Panc1 (cell line): ENCODE measurements around the gene P2RY13. TPM values are rescaled to one million over a fixed set of nuclear protein-coding genes. Genes with fewer than 3 reads are reported as not detected.
A peak's percentile ranks its signal among the peaks of the same experiment; 100 is the strongest.

Experiments
- ATAC-seq: fragments of 200-7000 bp; cut with Tn5 transposase; 2 replicates; pipeline ENCODE4 v1.9.1; 2020; ENCODE audit warnings: mild to moderate bottlenecking, moderate library complexity
- BruUV-seq: library from RNA; stranded (reverse); fragments of 400-500 nt; replicated peaks from 2 replicates; lab custom pipeline; 2021; lab: Mats Ljungman, UMichigan
- CTCF ChIA-PET: fragments of 300-600 bp; sonication (Branson Sonifier 250); formaldehyde crosslinking; loops from one replicate; lab custom pipeline; 2022; ENCODE audit warnings: antibody characterized with exemption; lab: Charles Lee
- POLR2A ChIA-PET: fragments of 300-600 bp; sonication (Branson Sonifier 250); formaldehyde crosslinking; loops from one replicate; lab custom pipeline; 2022; ENCODE audit warnings: antibody characterized with exemption; lab: Charles Lee
- DNase-seq: peaks from one replicate; pipeline ENCODE4 v3.0.0-alpha.2; 2010; ENCODE audit warnings: low read depth, low spot score
- H3K27ac ChIP-seq: 2 replicates; pipeline ENCODE4 v1.5.1; 2011; ENCODE audit warnings: mild to moderate bottlenecking, low read length, inconsistent platforms
- H3K27me3 ChIP-seq: fragments of 200-500 bp; sonication (Bioruptor generic); 2 replicates; pipeline ENCODE4 v1.6.0; 2014; ENCODE audit warnings: low read length, inconsistent platforms; ENCODE audit not compliant: control insufficient read depth, insufficient read depth
- H3K36me3 ChIP-seq: fragments of 200-500 bp; sonication (Bioruptor generic); 2 replicates; pipeline ENCODE4 v1.5.1; 2014; ENCODE audit warnings: inconsistent platforms, mild to moderate bottlenecking, low read length, moderate library complexity; ENCODE audit not compliant: control insufficient read depth, insufficient read depth
- H3K4me1 ChIP-seq: 2 replicates; pipeline ENCODE4 v1.5.1; 2011; ENCODE audit warnings: inconsistent platforms, mild to moderate bottlenecking, low read length, moderate library complexity; ENCODE audit not compliant: control insufficient read depth, insufficient read depth
- H3K4me3 ChIP-seq, 2 experiments: 2 replicates each; pipeline ENCODE4 v1.5.1; 2011 to 2012; ENCODE audit warnings: low read depth in 2 of 2, low read length in 2 of 2, mild to moderate bottlenecking in 2 of 2, inconsistent platforms in 1 of 2, moderate library complexity in 1 of 2
- H3K9me3 ChIP-seq: fragments of 200-500 bp; sonication (Bioruptor generic); 2 replicates; pipeline ENCODE4 v1.5.1; 2014; ENCODE audit warnings: low read depth, mild to moderate bottlenecking, inconsistent platforms, low read length, moderate library complexity; ENCODE audit not compliant: control insufficient read depth, insufficient read depth
- POLR2AphosphoS5 ChIP-seq: IDR thresholded peaks from 2 replicates; pipeline ENCODE4 v1.6.1; 2012; ENCODE audit warnings: mild to moderate bottlenecking, low read depth, low read length, moderate library complexity
- SIN3A ChIP-seq: IDR thresholded peaks from 2 replicates; pipeline ENCODE4 v1.6.1; 2012; ENCODE audit warnings: low read depth, mild to moderate bottlenecking, low read length, moderate library complexity, borderline replicate concordance; ENCODE audit not compliant: insufficient read depth
- TCF7L2 ChIP-seq: IDR thresholded peaks from 2 replicates; pipeline ENCODE4 v1.6.1; 2011; ENCODE audit warnings: mild to moderate bottlenecking, low read depth, low read length, inconsistent platforms
- in situ Hi-C: cut with HindIII; loops from 2 replicates; pipeline ENCODE4 v1.10.0; 2016; ENCODE audit warnings: low sequenced_read_pairs, low pct_unique_long_range_greater_than_20kb
- intact Hi-C: fragments of 100-400 bp; cut with micrococcal nuclease; formaldehyde crosslinking; loops from one replicate; pipeline ENCODE4 v1.10.0; 2022; ENCODE audit not compliant: unreplicated experiment
- total RNA-seq: library from RNA; stranded (reverse); gene quantifications from one replicate; pipeline ENCODE4 v1.2.1, GENCODE V29; 2021; ENCODE audit not compliant: unreplicated experiment
- TF ChIP-seq, protein P1 (sequence below), 2 experiments: IDR thresholded peaks; 2 replicates each; pipeline ENCODE4 v1.6.1; 2011 to 2012; ENCODE audit warnings: low read depth in 2 of 2, control low read depth in 1 of 2, low read length in 1 of 2, mild to moderate bottlenecking in 1 of 2, moderate library complexity in 1 of 2; ENCODE audit not compliant: insufficient read depth in 1 of 2
- TF ChIP-seq, protein P2 (sequence below): fragments of 450-650 bp; IDR thresholded peaks from 2 replicates; pipeline ENCODE4 v1.5.1; 2017; ENCODE audit warnings: mild to moderate bottlenecking

P2RY13 gene
- total RNA-seq, 1 experiment from 2014 or later: not detected

DNA sequence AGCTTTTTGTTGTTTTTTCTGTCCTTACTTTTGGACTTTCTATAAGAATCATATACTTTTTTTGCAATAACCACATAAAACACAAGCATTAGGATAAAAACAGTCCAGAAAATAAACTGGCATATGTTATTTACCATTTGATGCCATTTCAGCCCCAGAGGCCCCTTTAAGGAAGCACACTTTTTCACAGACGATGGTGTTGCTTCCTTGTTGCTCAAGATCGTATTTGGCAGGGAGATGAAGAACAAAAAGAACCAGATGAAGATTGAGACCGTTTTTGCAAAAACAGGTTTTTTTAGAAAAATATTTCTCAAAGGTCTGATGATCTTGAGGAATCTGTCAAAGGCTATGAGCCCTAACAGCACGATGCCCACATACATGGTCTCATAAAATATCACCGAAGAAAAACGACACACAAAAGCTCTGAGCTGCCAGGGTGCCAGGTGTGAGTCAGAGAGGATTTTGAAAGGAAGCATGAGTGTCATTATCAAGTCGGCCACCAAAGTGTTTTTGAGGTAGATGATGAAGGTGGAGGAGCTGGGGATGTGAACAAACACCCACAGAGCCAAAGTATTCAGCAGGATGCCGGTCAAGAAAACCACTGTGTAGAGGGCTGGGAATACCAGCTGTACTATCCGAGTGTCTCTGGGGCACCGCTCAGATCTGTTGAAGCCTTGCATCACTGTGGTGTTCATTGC, 902 bp downstream of the P2RY13 start:
- no peak for ATAC-seq
- Histone ChIP-seq H3K27me3 (0 out of 2 replicates have a peak, but pooled peaks cover 3% of the 10 kb centered on the region), H3K9me3 (no peaks in the 10 kb centered on the region), H3K4me3 (no peak overlapping the region), H3K36me3 (no peaks in the 10 kb centered on the region), H3K27ac (no peak overlapping the region), H3K4me1 (no peaks in the 10 kb centered on the region)
- POLR2A ChIA-PET: no interaction called here
- TF ChIP-seq TCF7L2 (no peak), SIN3A (no peak), POLR2AphosphoS5 (no peak)
- TF ChIP-seq, protein P1, sequence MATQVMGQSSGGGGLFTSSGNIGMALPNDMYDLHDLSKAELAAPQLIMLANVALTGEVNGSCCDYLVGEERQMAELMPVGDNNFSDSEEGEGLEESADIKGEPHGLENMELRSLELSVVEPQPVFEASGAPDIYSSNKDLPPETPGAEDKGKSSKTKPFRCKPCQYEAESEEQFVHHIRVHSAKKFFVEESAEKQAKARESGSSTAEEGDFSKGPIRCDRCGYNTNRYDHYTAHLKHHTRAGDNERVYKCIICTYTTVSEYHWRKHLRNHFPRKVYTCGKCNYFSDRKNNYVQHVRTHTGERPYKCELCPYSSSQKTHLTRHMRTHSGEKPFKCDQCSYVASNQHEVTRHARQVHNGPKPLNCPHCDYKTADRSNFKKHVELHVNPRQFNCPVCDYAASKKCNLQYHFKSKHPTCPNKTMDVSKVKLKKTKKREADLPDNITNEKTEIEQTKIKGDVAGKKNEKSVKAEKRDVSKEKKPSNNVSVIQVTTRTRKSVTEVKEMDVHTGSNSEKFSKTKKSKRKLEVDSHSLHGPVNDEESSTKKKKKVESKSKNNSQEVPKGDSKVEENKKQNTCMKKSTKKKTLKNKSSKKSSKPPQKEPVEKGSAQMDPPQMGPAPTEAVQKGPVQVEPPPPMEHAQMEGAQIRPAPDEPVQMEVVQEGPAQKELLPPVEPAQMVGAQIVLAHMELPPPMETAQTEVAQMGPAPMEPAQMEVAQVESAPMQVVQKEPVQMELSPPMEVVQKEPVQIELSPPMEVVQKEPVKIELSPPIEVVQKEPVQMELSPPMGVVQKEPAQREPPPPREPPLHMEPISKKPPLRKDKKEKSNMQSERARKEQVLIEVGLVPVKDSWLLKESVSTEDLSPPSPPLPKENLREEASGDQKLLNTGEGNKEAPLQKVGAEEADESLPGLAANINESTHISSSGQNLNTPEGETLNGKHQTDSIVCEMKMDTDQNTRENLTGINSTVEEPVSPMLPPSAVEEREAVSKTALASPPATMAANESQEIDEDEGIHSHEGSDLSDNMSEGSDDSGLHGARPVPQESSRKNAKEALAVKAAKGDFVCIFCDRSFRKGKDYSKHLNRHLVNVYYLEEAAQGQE (IDR thresholded peaks at IDR 0.05; ENCODE audit: insufficient read depth in 1 of 2, low read depth in 2 of 2, low read length in 1 of 2): no peak
- TF ChIP-seq, protein P2, sequence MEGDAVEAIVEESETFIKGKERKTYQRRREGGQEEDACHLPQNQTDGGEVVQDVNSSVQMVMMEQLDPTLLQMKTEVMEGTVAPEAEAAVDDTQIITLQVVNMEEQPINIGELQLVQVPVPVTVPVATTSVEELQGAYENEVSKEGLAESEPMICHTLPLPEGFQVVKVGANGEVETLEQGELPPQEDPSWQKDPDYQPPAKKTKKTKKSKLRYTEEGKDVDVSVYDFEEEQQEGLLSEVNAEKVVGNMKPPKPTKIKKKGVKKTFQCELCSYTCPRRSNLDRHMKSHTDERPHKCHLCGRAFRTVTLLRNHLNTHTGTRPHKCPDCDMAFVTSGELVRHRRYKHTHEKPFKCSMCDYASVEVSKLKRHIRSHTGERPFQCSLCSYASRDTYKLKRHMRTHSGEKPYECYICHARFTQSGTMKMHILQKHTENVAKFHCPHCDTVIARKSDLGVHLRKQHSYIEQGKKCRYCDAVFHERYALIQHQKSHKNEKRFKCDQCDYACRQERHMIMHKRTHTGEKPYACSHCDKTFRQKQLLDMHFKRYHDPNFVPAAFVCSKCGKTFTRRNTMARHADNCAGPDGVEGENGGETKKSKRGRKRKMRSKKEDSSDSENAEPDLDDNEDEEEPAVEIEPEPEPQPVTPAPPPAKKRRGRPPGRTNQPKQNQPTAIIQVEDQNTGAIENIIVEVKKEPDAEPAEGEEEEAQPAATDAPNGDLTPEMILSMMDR: no peak
- no TSS peak for BruUV-seq
- DNase-seq: no peak
- intact Hi-C loops (loop anchor here (5.0 kb wide), 1 partner anchor 36 kb away; no protein-coding TSS in a partner anchor), in situ Hi-C loops (no loop called here)
- CTCF ChIA-PET: interaction anchor here (0.7 to 0.8 kb wide), 5 partner anchors 83 to 454 kb away, joined by 3 to 11 read pairs (median 4); no protein-coding TSS in a partner anchor

DNA sequence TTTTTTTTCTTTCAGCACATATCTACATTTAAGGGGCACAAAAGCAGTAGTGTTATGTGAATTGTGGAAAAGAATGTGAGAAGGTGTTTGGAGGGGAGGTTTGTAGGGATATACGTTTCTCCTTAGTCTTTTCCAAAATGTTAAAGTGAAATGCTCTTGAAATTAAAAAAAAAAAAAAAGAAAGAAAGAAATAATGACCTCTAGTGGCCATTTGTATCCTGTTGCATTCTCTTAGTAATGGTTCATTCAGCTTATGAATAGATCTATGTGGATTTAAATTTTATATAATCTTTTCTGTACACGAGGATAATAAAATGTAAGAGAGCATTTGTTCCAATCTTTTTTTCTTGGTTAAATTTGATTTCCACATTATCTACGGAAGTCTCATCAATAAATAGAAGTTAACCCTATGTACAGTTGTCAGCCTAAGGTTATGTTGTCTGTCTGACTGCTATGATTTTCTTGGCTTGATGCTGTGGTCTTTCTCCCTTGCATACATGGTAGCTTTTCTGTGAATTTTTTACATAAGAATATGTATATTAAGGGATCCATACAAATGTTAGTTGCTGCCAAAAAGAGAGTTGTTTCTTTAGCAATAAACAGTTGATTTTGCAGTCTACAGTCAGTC, 1.7 kb downstream of the P2RY13 start:
- Histone ChIP-seq H3K36me3 (no peaks in the 10 kb centered on the region), H3K9me3 (no peaks in the 10 kb centered on the region), H3K4me1 (no peaks in the 10 kb centered on the region), H3K27me3 (0 out of 2 replicates have a peak, but pooled peaks cover 3% of the 10 kb centered on the region), H3K27ac (no peak overlapping the region), H3K4me3 (no peak overlapping the region)
- ATAC-seq (no peak), DNase-seq (no peak)
- CTCF ChIA-PET: interaction anchor here (0.7 to 0.8 kb wide), 7 partner anchors 84 to 514 kb away, joined by 3 to 11 read pairs (median 5); no protein-coding TSS in a partner anchor
- no TSS peak for BruUV-seq
- TF ChIP-seq POLR2AphosphoS5: no peak
- TF ChIP-seq, protein P2: peak; percentile 75; the same call in 1 of the 2 replicates
- TF ChIP-seq, protein P1 (IDR thresholded peaks at IDR 0.05; ENCODE audit: insufficient read depth in 1 of 2, low read depth in 2 of 2, low read length in 1 of 2): no peak
- POLR2A ChIA-PET: no interaction called here
- intact Hi-C loops: loop anchor here (5.0 kb wide), 1 partner anchor 35 kb away; no protein-coding TSS in a partner anchor
- in situ Hi-C loops: no loop called here
